NCI-H2227 treated with DMSO at 0.1 percent for 48 hours (cell line): ENCODE results near the gene TMA7B.
"Not testable (repeated sequence)": the region's sequence is repeated elsewhere in the genome, so short reads cannot be mapped to it uniquely, and the experiment has no call there.

Experiments used
- DNase-seq: peaks from one replicate; lab custom pipeline; 2025; lab: John Stamatoyannopoulos, UW

TMA7B gene

GRCh38 chr22:39983346-39983745 is 23.1 kb downstream of the TMA7B start:
- DNase-seq: no peak

GRCh38 chr22:39984006-39984405 is 23.8 kb downstream of the TMA7B start:
- DNase-seq: no peak

- no peak for DNase-seq
Observed at GRCh38 chr22:39984746-39985145, 24.5 kb downstream of the TMA7B start.

GRCh38 chr22:39985383-39986035 is 25.3 kb downstream of the TMA7B start:
- DNase-seq: no peak

GRCh38 chr22:39988386-39989114 is 28.4 kb downstream of the TMA7B start:
- DNase-seq: no peak

GRCh38 chr22:39989633-39990032 is 29.4 kb downstream of the TMA7B start:
- DNase-seq: no peak

- no peak for DNase-seq
Observed at GRCh38 chr22:39990686-39991085, 30.5 kb downstream of the TMA7B start.

GRCh38 chr22:39991159-39991860 is 31.1 kb downstream of the TMA7B start:
- DNase-seq: no peak

GRCh38 chr22:39992088-39992826 is 32.1 kb downstream of the TMA7B start:
- no peak for DNase-seq

- not testable (repeated sequence) for DNase-seq
Observed at GRCh38 chr22:39992894-39993293, 32.7 kb downstream of the TMA7B start.

- no peak for DNase-seq
Observed at GRCh38 chr22:39994041-39994565, 33.9 kb downstream of the TMA7B start.

GRCh38 chr22:39994566-39995392 is 34.6 kb downstream of the TMA7B start, which contains the start of gene FAM83F:
FAM83F (plus strand) TSS chr22:39994954; CDS start chr22:39995043, 89 bp downstream.
- DNase-seq: no peak

GRCh38 chr22:39995393-39996252 is 35.4 kb downstream of the TMA7B start:
- DNase-seq: no peak

GRCh38 chr22:39996732-39997131 is 36.5 kb downstream of the TMA7B start:
- DNase-seq: no peak

GRCh38 chr22:39997421-39997820 is 37.2 kb downstream of the TMA7B start:
- no peak for DNase-seq

- DNase-seq: peak; percentile 36
Observed at GRCh38 chr22:39997939-39998726, 37.9 kb downstream of the TMA7B start.

- DNase-seq: no peak
Observed at GRCh38 chr22:39999144-39999757, 39.1 kb downstream of the TMA7B start.

- no peak for DNase-seq
Observed at GRCh38 chr22:40000171-40000570, 40.0 kb downstream of the TMA7B start.

- DNase-seq: no peak
Observed at GRCh38 chr22:40001106-40001505, 40.9 kb downstream of the TMA7B start.
